A204.1 (cell line): ENCODE measurements around the gene POMC.
"Not testable (repeated sequence)": the region's sequence is repeated elsewhere in the genome, so short reads cannot be mapped to it uniquely, and the experiment has no call there.

ENCODE experiments used
- FAIRE-seq: peaks from 2 replicates; lab custom pipeline; 2012; peaks lifted over from hg19 to GRCh38; lab: Jason Lieb, UNC

Gene POMC

GRCh38 chr2:25168256-25169072, at the start of gene POMC:
TSS of gene POMC (minus strand) at chr2:25168580. CDS start at chr2:25164772, 3,808 bp downstream.
- no peak for FAIRE-seq

GRCh38 chr2:25218100-25218499, 49.7 kb upstream of the POMC start:
- no peak for FAIRE-seq

- no peak for FAIRE-seq
Measured at GRCh38 chr2:25215948-25216679, 47.7 kb upstream of the POMC start.

GRCh38 chr2:25215232-25215631, 46.9 kb upstream of the POMC start:
- FAIRE-seq = no peak

- no peak for FAIRE-seq
Measured at GRCh38 chr2:25213229-25213628, 44.8 kb upstream of the POMC start.

GRCh38 chr2:25210923-25211322, 42.5 kb upstream of the POMC start:
- not testable (repeated sequence) for FAIRE-seq

- FAIRE-seq = no peak
Measured at GRCh38 chr2:25207078-25207545, 38.7 kb upstream of the POMC start.

- FAIRE-seq = no peak
Measured at GRCh38 chr2:25204190-25204838, 35.9 kb upstream of the POMC start.

- no peak for FAIRE-seq
Measured at GRCh38 chr2:25202275-25202674, 33.9 kb upstream of the POMC start.

- FAIRE-seq = no peak
Measured at GRCh38 chr2:25201794-25202193, 33.4 kb upstream of the POMC start.

- FAIRE-seq = no peak
Measured at GRCh38 chr2:25201265-25201664, 32.9 kb upstream of the POMC start.

- no peak for FAIRE-seq
Measured at GRCh38 chr2:25198576-25198975, 30.2 kb upstream of the POMC start.

GRCh38 chr2:25198209-25198525, 29.8 kb upstream of the POMC start:
- FAIRE-seq = no peak

- FAIRE-seq = no peak
Measured at GRCh38 chr2:25197336-25198208, 29.2 kb upstream of the POMC start.

GRCh38 chr2:25194576-25195122, 26.3 kb upstream of the POMC start:
- FAIRE-seq = no peak

- FAIRE-seq = no peak
Measured at GRCh38 chr2:25190536-25190935, 22.2 kb upstream of the POMC start.

GRCh38 chr2:25188405-25188804, 20.0 kb upstream of the POMC start:
- FAIRE-seq = no peak

- FAIRE-seq = no peak
Measured at GRCh38 chr2:25187729-25188350, 19.5 kb upstream of the POMC start.

GRCh38 chr2:25184254-25184653, 15.9 kb upstream of the POMC start:
- FAIRE-seq = no peak

GRCh38 chr2:25178976-25179375, 10.6 kb upstream of the POMC start:
- no peak for FAIRE-seq

GRCh38 chr2:25177211-25177611, 8.8 kb upstream of the POMC start:
- FAIRE-seq = no peak
